HCT116 (cell line): ENCODE measurements around the gene TYW1B.
"Not testable (repeated sequence)": the region's sequence is repeated elsewhere in the genome, so short reads cannot be mapped to it uniquely, and the experiment has no call there.

ENCODE experiments used
- CEBPB ChIP-seq: IDR thresholded peaks from 2 replicates; pipeline ENCODE4 v1.6.1; 2012; ENCODE audit warnings: low read depth
- CTCF ChIP-seq, 3 experiments: fragments of 200-600 bp in 1 of 3; sonication (generic) in 1 of 3; IDR thresholded peaks in 2 of 3; conservative IDR thresholded peaks in 1 of 3; 2 replicates each; pipeline ENCODE4 v1.5.1; 2012 to 2017; ENCODE audit warnings: low read depth in 2 of 3, low read length in 2 of 3, antibody characterized with exemption in 1 of 3, borderline replicate concordance in 1 of 3, control low read depth in 1 of 3, mild to moderate bottlenecking in 1 of 3, mixed read lengths in 1 of 3, mixed run types in 1 of 3, moderate library complexity in 1 of 3; ENCODE audit not compliant: insufficient read depth in 1 of 3
- EZH2phosphoT487 ChIP-seq: fragments of 200-600 bp; IDR thresholded peaks from 2 replicates; pipeline ENCODE4 v1.6.1; 2018; ENCODE audit warnings: antibody characterized with exemption, borderline replicate concordance
- MAX ChIP-seq: IDR thresholded peaks from 2 replicates; pipeline ENCODE4 v1.6.1; 2012
- POLR2A ChIP-seq: IDR thresholded peaks from 2 replicates; pipeline ENCODE4 v1.7.0; 2011; ENCODE audit warnings: borderline replicate concordance; ENCODE audit not compliant: insufficient read depth, insufficient read length; ENCODE audit errors: extremely low read depth
- POLR2AphosphoS5 ChIP-seq: IDR thresholded peaks from 2 replicates; pipeline ENCODE4 v1.6.1; 2011; ENCODE audit warnings: mild to moderate bottlenecking, low read depth, low read length, moderate library complexity
- RAD21 ChIP-seq: IDR thresholded peaks from 2 replicates; pipeline ENCODE4 v1.6.1; 2012; ENCODE audit warnings: low read depth, mild to moderate bottlenecking
- SIN3A ChIP-seq: IDR thresholded peaks from 2 replicates; pipeline ENCODE4 v1.6.1; 2012; ENCODE audit warnings: low read depth
- SP1 ChIP-seq: IDR thresholded peaks from 2 replicates; pipeline ENCODE4 v1.6.1; 2012; ENCODE audit warnings: low read depth
- SRF ChIP-seq: IDR thresholded peaks from 2 replicates; pipeline ENCODE4 v1.6.1; 2012; ENCODE audit warnings: low read depth
- YY1 ChIP-seq: IDR thresholded peaks from 2 replicates; pipeline ENCODE4 v1.6.1; 2011; ENCODE audit warnings: low read length, low read depth, moderate library complexity, mild to moderate bottlenecking; ENCODE audit not compliant: insufficient replicate concordance; ENCODE audit errors: extremely low read depth
- ZNF274 ChIP-seq: fragments of 200-500 bp; sonication (Bioruptor generic); IDR thresholded peaks from 2 replicates; pipeline ENCODE4 v1.6.1; 2014; ENCODE audit warnings: mild to moderate bottlenecking, low read depth, low read length, inconsistent platforms

- TF ChIP-seq CTCF (IDR thresholded peaks at IDR 0.05 in 2 of 3, conservative IDR thresholded peaks at IDR 0.05 in 1 of 3; ENCODE audit: borderline replicate concordance in 1 of 3, insufficient read depth in 1 of 3, low read depth in 2 of 3, low read length in 2 of 3); MAX; SP1; SRF; RAD21; ZNF274; POLR2A; POLR2AphosphoS5; CEBPB; SIN3A; YY1; EZH2phosphoT487: not testable (repeated sequence)
Observed at GRCh38 chr7:72766994-72767393, 61.0 kb downstream of the TYW1B start.
